ENCODE results near the gene TFE3.

DNA sequence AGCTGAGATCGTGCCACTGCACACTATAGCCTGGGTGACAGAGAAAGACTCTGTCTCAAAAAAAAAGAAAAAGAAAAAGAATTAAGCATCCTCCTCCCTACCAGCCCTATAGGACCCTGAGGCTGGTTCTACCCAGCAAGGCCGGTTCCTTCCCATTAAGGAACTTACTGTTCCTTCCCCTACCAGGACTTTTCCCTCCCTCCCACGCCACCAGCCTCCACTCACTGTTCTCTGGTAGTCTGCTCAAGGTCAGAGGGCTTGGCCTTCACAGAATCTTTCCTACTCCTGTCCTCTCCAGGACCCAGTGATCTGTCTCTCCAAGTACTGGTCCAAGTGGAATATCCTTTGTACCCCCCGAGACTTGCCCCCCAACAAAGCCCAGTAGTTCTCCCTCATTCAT lies 42.5 kb downstream of the TFE3 start:
- TF ChIP-seq POLR2A (IDR thresholded peaks at IDR 0.05) = no peak
- TF ChIP-seq, protein P1, sequence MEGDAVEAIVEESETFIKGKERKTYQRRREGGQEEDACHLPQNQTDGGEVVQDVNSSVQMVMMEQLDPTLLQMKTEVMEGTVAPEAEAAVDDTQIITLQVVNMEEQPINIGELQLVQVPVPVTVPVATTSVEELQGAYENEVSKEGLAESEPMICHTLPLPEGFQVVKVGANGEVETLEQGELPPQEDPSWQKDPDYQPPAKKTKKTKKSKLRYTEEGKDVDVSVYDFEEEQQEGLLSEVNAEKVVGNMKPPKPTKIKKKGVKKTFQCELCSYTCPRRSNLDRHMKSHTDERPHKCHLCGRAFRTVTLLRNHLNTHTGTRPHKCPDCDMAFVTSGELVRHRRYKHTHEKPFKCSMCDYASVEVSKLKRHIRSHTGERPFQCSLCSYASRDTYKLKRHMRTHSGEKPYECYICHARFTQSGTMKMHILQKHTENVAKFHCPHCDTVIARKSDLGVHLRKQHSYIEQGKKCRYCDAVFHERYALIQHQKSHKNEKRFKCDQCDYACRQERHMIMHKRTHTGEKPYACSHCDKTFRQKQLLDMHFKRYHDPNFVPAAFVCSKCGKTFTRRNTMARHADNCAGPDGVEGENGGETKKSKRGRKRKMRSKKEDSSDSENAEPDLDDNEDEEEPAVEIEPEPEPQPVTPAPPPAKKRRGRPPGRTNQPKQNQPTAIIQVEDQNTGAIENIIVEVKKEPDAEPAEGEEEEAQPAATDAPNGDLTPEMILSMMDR (IDR thresholded peaks at IDR 0.05 in 4 of 5, conservative IDR thresholded peaks at IDR 0.05 in 1 of 5) = no peak

Data from gastrocnemius medialis (tissue), 4 donors.